GM23338 (cell line): ENCODE measurements around the gene CASP2. TPM values are rescaled to one million over a fixed set of nuclear protein-coding genes. Genes with fewer than 3 reads are reported as not detected.

Experiments
- ATAC-seq: fragments of 200-7000 bp; cut with Tn5 transposase; 3 replicates; pipeline ENCODE4 v1.9.1; 2020
- DNase-seq: peaks from one replicate; pipeline ENCODE4 v3.0.0-alpha.2; 2015; ENCODE audit warnings: low spot score
- H2AFZ ChIP-seq: fragments of 200-600 bp; sonication (generic); 2 replicates; pipeline ENCODE4 v1.8.0; 2016; ENCODE audit warnings: antibody characterized with exemption, mild to moderate bottlenecking, moderate library complexity
- H3F3A ChIP-seq: fragments of 200-600 bp; sonication (generic); replicated peaks from 2 replicates; pipeline ENCODE4 v1.8.0; 2017; ENCODE audit warnings: antibody characterized with exemption, mixed run types, low read depth
- H3K27ac ChIP-seq: fragments of 200-600 bp; sonication (generic); 2 replicates; pipeline ENCODE4 v1.6.1; 2016; ENCODE audit warnings: low read depth
- H3K27me3 ChIP-seq: fragments of 200-600 bp; sonication (generic); 2 replicates; pipeline ENCODE4 v1.8.0; 2016; ENCODE audit warnings: mild to moderate bottlenecking, mixed run types, moderate library complexity; ENCODE audit not compliant: insufficient read depth
- H3K36me3 ChIP-seq: fragments of 200-600 bp; sonication (generic); 2 replicates; pipeline ENCODE4 v1.8.0; 2016; ENCODE audit warnings: mild to moderate bottlenecking; ENCODE audit not compliant: insufficient read depth
- H3K4me1 ChIP-seq: fragments of 200-600 bp; sonication (generic); 2 replicates; pipeline ENCODE4 v1.8.0; 2016; ENCODE audit warnings: mild to moderate bottlenecking, moderate library complexity; ENCODE audit not compliant: insufficient read depth
- H3K4me2 ChIP-seq: fragments of 200-600 bp; sonication (generic); 2 replicates; pipeline ENCODE4 v1.7.1; 2017; ENCODE audit warnings: mixed run types
- H3K4me3 ChIP-seq: fragments of 200-600 bp; sonication (generic); 2 replicates; pipeline ENCODE4 v1.6.1; 2016; ENCODE audit warnings: mixed run types
- H3K79me2 ChIP-seq: fragments of 200-600 bp; sonication (generic); replicated peaks from 2 replicates; pipeline ENCODE4 v1.8.0; 2017; ENCODE audit warnings: mild to moderate bottlenecking; ENCODE audit not compliant: insufficient read depth
- H3K9me2 ChIP-seq: fragments of 200-600 bp; sonication (generic); 2 replicates; pipeline ENCODE4 v1.8.0; 2017; ENCODE audit not compliant: insufficient read depth
- H4K20me1 ChIP-seq: fragments of 200-600 bp; sonication (generic); replicated peaks from 2 replicates; pipeline ENCODE4 v1.8.0; 2017; ENCODE audit warnings: mild to moderate bottlenecking; ENCODE audit not compliant: insufficient read depth
- H3K27ac Mint-ChIP-seq: 2 replicates; pipeline ENCODE4 v1.8.0; 2020; ENCODE audit warnings: inconsistent platforms, mild to moderate bottlenecking, moderate library complexity, mixed read lengths
- H3K27me3 Mint-ChIP-seq: 3 replicates; pipeline ENCODE4 v1.8.0; 2022; ENCODE audit warnings: low read depth, mild to moderate bottlenecking, moderate library complexity, mixed read lengths, inconsistent platforms; ENCODE audit not compliant: insufficient read depth, poor library complexity
- H3K36me3 Mint-ChIP-seq: 3 replicates; pipeline ENCODE4 v1.8.0; 2021; ENCODE audit warnings: low read depth, mild to moderate bottlenecking, inconsistent platforms, moderate library complexity, mixed read lengths
- H3K4me1 Mint-ChIP-seq: 3 replicates; pipeline ENCODE4 v1.8.0; 2020; ENCODE audit warnings: mild to moderate bottlenecking, inconsistent platforms, mixed read lengths
- H3K4me3 Mint-ChIP-seq: 3 replicates; pipeline ENCODE4 v1.8.0; 2021; ENCODE audit warnings: moderate library complexity, mild to moderate bottlenecking, inconsistent platforms, mixed read lengths
- H3K9me3 Mint-ChIP-seq: 3 replicates; pipeline ENCODE4 v1.8.0; 2020; ENCODE audit warnings: moderate library complexity, mild to moderate bottlenecking, inconsistent platforms, mixed read lengths
- EZH2 ChIP-seq: fragments of 200-600 bp; sonication (generic); IDR thresholded peaks from one replicate; pipeline ENCODE4 v1.8.0; 2017; ENCODE audit warnings: antibody characterized with exemption, mild to moderate bottlenecking, low read depth; ENCODE audit not compliant: unreplicated experiment
- JUNB ChIP-seq: IDR thresholded peaks from one replicate; pipeline ENCODE4 v1.6.1; 2016; ENCODE audit warnings: antibody characterized with exemption; ENCODE audit not compliant: unreplicated experiment
- NANOG ChIP-seq: IDR thresholded peaks from 2 replicates; pipeline ENCODE4 v1.6.1; 2016; ENCODE audit warnings: antibody characterized with exemption, borderline replicate concordance
- POLR2AphosphoS5 ChIP-seq: IDR thresholded peaks from 2 replicates; pipeline ENCODE4 v1.6.1; 2016; ENCODE audit warnings: antibody characterized with exemption, low read depth
- REST ChIP-seq: IDR thresholded peaks from one replicate; pipeline ENCODE4 v1.6.1; 2018; ENCODE audit warnings: antibody characterized with exemption; ENCODE audit not compliant: unreplicated experiment
- ZNF114 ChIP-seq: fragments of 250-450 bp; sonication (Bioruptor Pico); IDR thresholded peaks from 2 replicates; pipeline ENCODE4 v1.5.0; 2020; ENCODE audit warnings: mild to moderate bottlenecking, moderate library complexity
- ZNF331 ChIP-seq: fragments of 250-450 bp; sonication (Bioruptor Pico); IDR thresholded peaks from 2 replicates; pipeline ENCODE4 v1.5.0; 2020; ENCODE audit warnings: low read depth, mild to moderate bottlenecking, moderate library complexity
- ZNF462 ChIP-seq: fragments of 250-450 bp; sonication (Bioruptor Pico); IDR thresholded peaks from 2 replicates; pipeline ENCODE4 v1.5.0; 2020; ENCODE audit warnings: mild to moderate bottlenecking, moderate library complexity
- polyA plus RNA-seq: library from polyadenylated mRNA; unstranded; fragments of >200 nt; fragmentation: Nextera tagmentation; extraction: Ambion mirVana; gene quantifications from 2 replicates; pipeline ENCODE4 v1.2.1, GENCODE V29; 2016
- total RNA-seq: library from RNA; depleted of rRNA; stranded (reverse); fragments of >200 nt; shearing (Covaris generic); gene quantifications from 2 replicates; pipeline ENCODE4 v1.2.3, GENCODE V29; 2014
- TF ChIP-seq, protein P1 (sequence below): IDR thresholded peaks from 2 replicates; pipeline ENCODE4 v1.6.1; 2016; ENCODE audit warnings: antibody characterized with exemption

Gene CASP2
- total and polyA plus RNA-seq, 2 experiments from 2014 or later, result 17.7 to 21.8 TPM

GRCh38 chr7:143327903-143328302 lies 39.8 kb downstream of the CASP2 start:
- ATAC-seq (no peak), DNase-seq (no peak)
- H3K9me2 ChIP-seq, result peaks cover 3% of the 10 kb centered on the region; the same call in 1 of the 2 replicates
- no peak for TF ChIP-seq ZNF331 (CRISPR knock-in tag)
- TF ChIP-seq JUNB, result no peak
- no peak for TF ChIP-seq ZNF114 (CRISPR knock-in tag)
- no peak for TF ChIP-seq NANOG
- no peak for TF ChIP-seq EZH2
- TF ChIP-seq, protein P1, sequence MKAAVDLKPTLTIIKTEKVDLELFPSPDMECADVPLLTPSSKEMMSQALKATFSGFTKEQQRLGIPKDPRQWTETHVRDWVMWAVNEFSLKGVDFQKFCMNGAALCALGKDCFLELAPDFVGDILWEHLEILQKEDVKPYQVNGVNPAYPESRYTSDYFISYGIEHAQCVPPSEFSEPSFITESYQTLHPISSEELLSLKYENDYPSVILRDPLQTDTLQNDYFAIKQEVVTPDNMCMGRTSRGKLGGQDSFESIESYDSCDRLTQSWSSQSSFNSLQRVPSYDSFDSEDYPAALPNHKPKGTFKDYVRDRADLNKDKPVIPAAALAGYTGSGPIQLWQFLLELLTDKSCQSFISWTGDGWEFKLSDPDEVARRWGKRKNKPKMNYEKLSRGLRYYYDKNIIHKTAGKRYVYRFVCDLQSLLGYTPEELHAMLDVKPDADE, result no peak
- TF ChIP-seq POLR2AphosphoS5, result no peak
- TF ChIP-seq ZNF462 (CRISPR knock-in tag), result no peak
- TF ChIP-seq REST, result no peak
- H3F3A ChIP-seq, result no peaks in the 10 kb centered on the region
- Mint-ChIP-seq H3K27me3 (peaks cover 10% of the 10 kb centered on the region), H3K36me3 (no peaks in the 10 kb centered on the region), H3K4me3 (no peak overlapping the region), H3K4me1 (peaks cover 25% of the 10 kb centered on the region), H3K9me3 (no peaks in the 10 kb centered on the region), H3K27ac (no peak overlapping the region)
- no peaks in the 10 kb centered on the region for H3K79me2 ChIP-seq
- H4K20me1 ChIP-seq, result no peaks in the 10 kb centered on the region
- H3K27ac ChIP-seq, result no peak overlapping the region
- no peak overlapping the region for H3K4me2 ChIP-seq
- no peak overlapping the region; the same call in 1 of the 2 replicates for H2AFZ ChIP-seq
- H3K36me3 ChIP-seq, result no peaks in the 10 kb centered on the region
- H3K4me1 ChIP-seq, result peaks cover 24% of the 10 kb centered on the region
- H3K4me3 ChIP-seq, result no peak overlapping the region
- H3K27me3 ChIP-seq, result no peaks in the 10 kb centered on the region
